GM23248 (cell line): ENCODE measurements around the gene GLIS2.

Experiments used
- EZH2 ChIP-seq: fragments of 200-600 bp; sonication (generic); IDR thresholded peaks from 2 replicates; pipeline ENCODE4 v1.6.1; 2018; ENCODE audit warnings: antibody characterized with exemption, mild to moderate bottlenecking; ENCODE audit not compliant: insufficient read depth, poor library complexity, severe bottlenecking
- EZH2phosphoT487 ChIP-seq: fragments of 200-600 bp; sonication (generic); IDR thresholded peaks from 2 replicates; pipeline ENCODE4 v1.6.1; 2018; ENCODE audit warnings: antibody characterized with exemption, moderate library complexity, mild to moderate bottlenecking, low read depth; ENCODE audit not compliant: insufficient read depth

DNA sequence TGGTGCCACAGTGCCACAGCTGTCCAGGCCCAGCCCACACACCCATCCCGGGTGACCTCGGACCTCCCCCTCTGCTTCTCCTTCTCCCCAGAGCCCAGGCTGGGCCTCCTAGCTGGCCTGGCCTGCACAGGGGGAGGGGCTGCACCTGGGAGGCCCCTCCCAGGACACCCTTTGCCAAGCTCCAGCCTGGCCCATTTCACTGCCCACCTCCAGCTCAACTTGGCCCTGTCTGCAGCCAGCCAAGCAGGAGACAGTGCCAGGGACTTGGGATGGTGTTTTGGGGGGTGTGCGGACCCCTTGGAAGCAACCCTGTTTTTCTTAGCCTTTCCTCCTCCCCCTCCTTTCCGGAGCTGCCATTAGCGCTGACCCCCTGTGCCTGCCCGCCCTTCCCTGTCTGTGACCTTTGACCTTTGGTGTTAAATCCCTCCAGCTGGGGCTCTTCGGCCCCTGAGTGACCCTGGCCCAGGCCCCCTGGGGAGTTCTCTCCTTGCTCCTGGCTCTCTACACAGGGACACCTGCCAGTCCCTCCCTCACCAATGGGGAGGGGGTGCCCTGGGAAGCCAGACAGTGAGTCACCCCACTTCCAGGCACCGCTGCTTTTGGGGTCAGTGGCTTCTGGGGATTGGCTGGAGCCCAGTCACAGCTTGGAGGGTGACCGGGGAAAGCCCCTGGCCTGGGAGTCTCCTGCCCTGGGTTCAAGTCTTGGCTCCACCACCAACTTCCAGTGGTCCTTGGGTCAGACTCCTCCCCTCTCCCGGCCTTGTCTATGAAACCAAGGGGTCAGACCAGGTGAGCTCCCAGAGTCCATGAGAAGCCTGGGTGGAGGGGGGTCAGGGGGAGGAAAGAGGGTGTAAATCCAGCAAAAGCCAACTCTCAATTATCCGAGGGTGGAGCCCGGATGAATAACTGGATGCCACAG is 1.9 kb downstream of the GLIS2 start:
- TF ChIP-seq EZH2, result no peak
- no peak for TF ChIP-seq EZH2phosphoT487
